Adrenal gland (tissue), 5 donors: Measurements from ENCODE around the gene SSR1.

Experiments used
- POLR2A ChIP-seq, 2 donors: fragments of 450-650 bp; IDR thresholded peaks; one replicate each; pipeline ENCODE4 v1.6.1; 2017; ENCODE audit warnings: antibody characterized with exemption in 2 of 2, mild to moderate bottlenecking in 2 of 2, moderate library complexity in 1 of 2
- TF ChIP-seq, protein P1 (sequence below), 6 experiments: fragments of 450-650 bp in 4 of 6; fragments of 200-600 bp in 2 of 6; sonication (generic) in 1 of 6; IDR thresholded peaks; 1 replicate in 5 of 6; 2 replicates in 1 of 6; pipeline versions ENCODE4 v1.5.1 to v1.8.0; 2016 to 2021; ENCODE audit warnings: antibody characterized with exemption in 6 of 6, mild to moderate bottlenecking in 2 of 6, moderate library complexity in 1 of 6
- donor health status: DM: no; HTN: no; CAD: no.

- TF ChIP-seq, protein P1, sequence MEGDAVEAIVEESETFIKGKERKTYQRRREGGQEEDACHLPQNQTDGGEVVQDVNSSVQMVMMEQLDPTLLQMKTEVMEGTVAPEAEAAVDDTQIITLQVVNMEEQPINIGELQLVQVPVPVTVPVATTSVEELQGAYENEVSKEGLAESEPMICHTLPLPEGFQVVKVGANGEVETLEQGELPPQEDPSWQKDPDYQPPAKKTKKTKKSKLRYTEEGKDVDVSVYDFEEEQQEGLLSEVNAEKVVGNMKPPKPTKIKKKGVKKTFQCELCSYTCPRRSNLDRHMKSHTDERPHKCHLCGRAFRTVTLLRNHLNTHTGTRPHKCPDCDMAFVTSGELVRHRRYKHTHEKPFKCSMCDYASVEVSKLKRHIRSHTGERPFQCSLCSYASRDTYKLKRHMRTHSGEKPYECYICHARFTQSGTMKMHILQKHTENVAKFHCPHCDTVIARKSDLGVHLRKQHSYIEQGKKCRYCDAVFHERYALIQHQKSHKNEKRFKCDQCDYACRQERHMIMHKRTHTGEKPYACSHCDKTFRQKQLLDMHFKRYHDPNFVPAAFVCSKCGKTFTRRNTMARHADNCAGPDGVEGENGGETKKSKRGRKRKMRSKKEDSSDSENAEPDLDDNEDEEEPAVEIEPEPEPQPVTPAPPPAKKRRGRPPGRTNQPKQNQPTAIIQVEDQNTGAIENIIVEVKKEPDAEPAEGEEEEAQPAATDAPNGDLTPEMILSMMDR (IDR thresholded peaks at IDR 0.05) = no peak
- no peak for TF ChIP-seq POLR2A (IDR thresholded peaks at IDR 0.05)
These were observed 28.3 kb upstream of the SSR1 start for GRCh38 chr6:7341271-7341670.
